HG02571 (cell line): ENCODE measurements around the gene ANKZF1.
A peak's percentile ranks its signal among the peaks of the same experiment; 100 is the strongest.
"Not testable (repeated sequence)": the region's sequence is repeated elsewhere in the genome, so short reads cannot be mapped to it uniquely, and the experiment has no call there.

Source experiments
- ATAC-seq: cut with Tn5 transposase; IDR thresholded peaks from one replicate; pipeline ENCODE4 v1.9.1; 2021; ENCODE audit warnings: mild to moderate bottlenecking, moderate library complexity; ENCODE audit not compliant: unreplicated experiment

ANKZF1 gene

GRCh38 chr2:219229305-219230058 lies at the start of gene ANKZF1, which contains the start of gene ATG9A:
Gene ANKZF1 (plus strand): TSS chr2:219229806. CDS start chr2:219230258, 452 bp downstream.
Gene ATG9A (minus strand): TSS chr2:219229636. CDS start chr2:219228024, 1,612 bp downstream.
- ATAC-seq: peak; percentile 97

GRCh38 chr2:219180961-219181360 lies 48.6 kb upstream of the ANKZF1 start:
- no peak for ATAC-seq

GRCh38 chr2:219181531-219181930 lies 48.1 kb upstream of the ANKZF1 start:
- ATAC-seq: no peak

- ATAC-seq: no peak
Observed at GRCh38 chr2:219182331-219183150, 47.1 kb upstream of the ANKZF1 start.

- no peak for ATAC-seq
Observed at GRCh38 chr2:219183151-219183772, 46.3 kb upstream of the ANKZF1 start.

- ATAC-seq: no peak
Observed at GRCh38 chr2:219184121-219184520, 45.5 kb upstream of the ANKZF1 start.

- no peak for ATAC-seq
Observed at GRCh38 chr2:219186754-219187456, 42.7 kb upstream of the ANKZF1 start.

- ATAC-seq: no peak
Observed at GRCh38 chr2:219197388-219197787, 32.2 kb upstream of the ANKZF1 start.

GRCh38 chr2:219198974-219199373 lies 30.6 kb upstream of the ANKZF1 start:
- ATAC-seq: no peak

- no peak for ATAC-seq
Observed at GRCh38 chr2:219199470-219200211, 30.0 kb upstream of the ANKZF1 start.

- ATAC-seq: not testable (repeated sequence)
Observed at GRCh38 chr2:219200502-219201326, 28.9 kb upstream of the ANKZF1 start.

GRCh38 chr2:219201331-219201730 lies 28.3 kb upstream of the ANKZF1 start:
- ATAC-seq: not testable (repeated sequence)

GRCh38 chr2:219204425-219205164 lies 25.0 kb upstream of the ANKZF1 start:
- no peak for ATAC-seq

- ATAC-seq: no peak
Observed at GRCh38 chr2:219205165-219205538, 24.5 kb upstream of the ANKZF1 start.

- ATAC-seq: no peak
Observed at GRCh38 chr2:219205981-219206327, 23.7 kb upstream of the ANKZF1 start.

- ATAC-seq: peak; percentile 97
Observed at GRCh38 chr2:219206328-219207133, 23.1 kb upstream of the ANKZF1 start, which contains the start of gene ZFAND2B. Gene ZFAND2B (plus strand): TSS chr2:219206782. CDS start chr2:219206988, 206 bp downstream.

GRCh38 chr2:219207134-219207883 lies 22.3 kb upstream of the ANKZF1 start:
- no peak for ATAC-seq
